Suprapubic skin (tissue), 4 donors: ENCODE data around the gene PFAS. TPM values are rescaled to one million over a fixed set of nuclear protein-coding genes. Genes with fewer than 3 reads are reported as not detected.

Experiments
- DNase-seq, 2 donors: peaks; one replicate each; pipeline ENCODE4 v3.0.0-alpha.2; 2019; ENCODE audit warnings: low spot score in 2 of 2
- H3K27ac ChIP-seq: fragments of 200-600 bp; sonication (generic); one replicate; pipeline ENCODE4 v1.5.1; 2019
- H3K27me3 ChIP-seq: fragments of 200-600 bp; sonication (generic); one replicate; pipeline ENCODE4 v1.5.1; 2019
- H3K36me3 ChIP-seq: fragments of 200-600 bp; sonication (generic); one replicate; pipeline ENCODE4 v1.5.1; 2019
- H3K4me1 ChIP-seq: fragments of 200-600 bp; sonication (generic); one replicate; pipeline ENCODE4 v1.5.1; 2019
- H3K4me3 ChIP-seq: fragments of 200-600 bp; sonication (generic); one replicate; pipeline ENCODE4 v1.5.1; 2019; ENCODE audit warnings: mild to moderate bottlenecking
- H3K9me3 ChIP-seq: fragments of 200-600 bp; sonication (generic); one replicate; pipeline ENCODE4 v1.5.1; 2019
- EP300 ChIP-seq: sonication (generic); formaldehyde crosslinking; IDR thresholded peaks from one replicate; pipeline ENCODE4 v1.6.1; 2017; ENCODE audit warnings: antibody characterized with exemption
- POLR2A ChIP-seq, 2 donors: fragments of 450-650 bp; IDR thresholded peaks; one replicate each; pipeline ENCODE4 v1.6.1; 2017; ENCODE audit warnings: antibody characterized with exemption in 2 of 2, mild to moderate bottlenecking in 2 of 2, moderate library complexity in 2 of 2
- POLR2AphosphoS5 ChIP-seq, 3 donors: sonication (generic); formaldehyde crosslinking; IDR thresholded peaks; one replicate each; pipeline ENCODE4 v1.6.1; 2017; ENCODE audit warnings: antibody characterized with exemption in 3 of 3
- WGBS: methylation state at CpG from one replicate; pipeline ENCODE4 v1.1.5; 2018; 5-methylcytosine and 5-hydroxymethylcytosine counted together
- total RNA-seq, 4 donors: library from RNA; depleted of rRNA; stranded (reverse); fragments of >200 nt; gene quantifications; one replicate each; pipeline ENCODE4 v1.1.0, GENCODE V29; 2016
- TF ChIP-seq, protein P1 (sequence below), 2 donors: fragments of 200-600 bp in 1 of 2; fragments of 450-650 bp in 1 of 2; sonication (generic) in 1 of 2; IDR thresholded peaks; one replicate each; pipeline ENCODE4 v1.5.1; 2016 to 2019; ENCODE audit warnings: antibody characterized with exemption in 2 of 2, mild to moderate bottlenecking in 1 of 2, moderate library complexity in 1 of 2

The PFAS gene
- total RNA-seq, 4 donors from 2014 or later: 13.0 to 35.1 (median 16.7) TPM

DNA sequence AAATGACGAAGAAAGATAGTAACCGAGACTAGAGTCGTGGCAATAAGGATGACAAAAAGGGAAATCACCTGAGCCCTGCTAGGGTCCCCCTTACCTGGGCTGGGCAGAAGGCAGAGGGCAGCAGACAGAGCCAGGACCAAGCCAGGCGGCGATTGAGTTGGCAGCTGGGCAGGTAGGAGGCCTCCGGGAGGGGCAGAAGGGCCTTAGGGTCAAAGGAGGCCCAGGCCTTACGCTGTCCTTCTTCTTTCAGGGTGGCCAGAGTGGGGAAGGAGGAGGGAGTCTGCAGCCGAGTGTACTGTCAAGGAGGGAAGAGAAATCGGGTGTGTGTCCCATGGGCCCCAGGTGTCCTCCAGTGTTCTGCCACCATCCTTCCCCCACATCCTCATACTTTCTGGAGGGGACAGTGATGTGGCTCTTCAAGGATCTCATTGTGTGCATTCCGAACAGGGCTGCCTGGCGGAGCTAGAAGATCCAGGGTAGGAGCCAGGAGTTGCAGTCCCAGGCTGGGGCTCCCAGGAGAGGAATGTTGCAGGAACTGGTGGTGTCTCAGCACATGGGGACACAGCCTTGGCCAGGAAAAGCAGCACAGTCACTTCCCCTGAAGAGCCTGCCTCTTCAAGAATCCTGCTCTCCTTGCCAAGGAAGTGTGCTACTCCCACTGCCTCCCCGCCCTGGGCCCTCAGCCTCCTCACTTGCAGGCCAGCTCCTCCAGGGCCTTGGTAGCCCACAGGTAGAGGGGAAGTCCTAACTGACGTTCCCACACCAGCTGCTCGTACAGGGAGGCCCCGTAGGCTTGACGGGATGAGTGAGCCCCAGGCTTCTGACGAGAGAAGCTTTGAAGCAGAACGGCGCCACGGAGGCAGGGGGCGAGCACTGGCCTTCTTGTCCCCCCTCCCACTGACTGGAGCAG lies 14.5 kb upstream of the PFAS start:
- TF ChIP-seq POLR2AphosphoS5 (IDR thresholded peaks at IDR 0.05) (no peak), POLR2A (IDR thresholded peaks at IDR 0.05) (no peak), EP300 (no peak)
- TF ChIP-seq, protein P1, sequence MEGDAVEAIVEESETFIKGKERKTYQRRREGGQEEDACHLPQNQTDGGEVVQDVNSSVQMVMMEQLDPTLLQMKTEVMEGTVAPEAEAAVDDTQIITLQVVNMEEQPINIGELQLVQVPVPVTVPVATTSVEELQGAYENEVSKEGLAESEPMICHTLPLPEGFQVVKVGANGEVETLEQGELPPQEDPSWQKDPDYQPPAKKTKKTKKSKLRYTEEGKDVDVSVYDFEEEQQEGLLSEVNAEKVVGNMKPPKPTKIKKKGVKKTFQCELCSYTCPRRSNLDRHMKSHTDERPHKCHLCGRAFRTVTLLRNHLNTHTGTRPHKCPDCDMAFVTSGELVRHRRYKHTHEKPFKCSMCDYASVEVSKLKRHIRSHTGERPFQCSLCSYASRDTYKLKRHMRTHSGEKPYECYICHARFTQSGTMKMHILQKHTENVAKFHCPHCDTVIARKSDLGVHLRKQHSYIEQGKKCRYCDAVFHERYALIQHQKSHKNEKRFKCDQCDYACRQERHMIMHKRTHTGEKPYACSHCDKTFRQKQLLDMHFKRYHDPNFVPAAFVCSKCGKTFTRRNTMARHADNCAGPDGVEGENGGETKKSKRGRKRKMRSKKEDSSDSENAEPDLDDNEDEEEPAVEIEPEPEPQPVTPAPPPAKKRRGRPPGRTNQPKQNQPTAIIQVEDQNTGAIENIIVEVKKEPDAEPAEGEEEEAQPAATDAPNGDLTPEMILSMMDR (IDR thresholded peaks at IDR 0.05): no peak
- H3K27ac ChIP-seq: no peak overlapping the region
- peaks cover 97% of the 10 kb centered on the region for H3K36me3 ChIP-seq
- H3K9me3 ChIP-seq: no peaks in the 10 kb centered on the region
- no peaks in the 10 kb centered on the region for H3K27me3 ChIP-seq
- 92% methylated on average over 18 of the region's 21 CpGs for WGBS
- H3K4me1 ChIP-seq: no peaks in the 10 kb centered on the region
- no peak for DNase-seq
- H3K4me3 ChIP-seq: no peak overlapping the region

DNA sequence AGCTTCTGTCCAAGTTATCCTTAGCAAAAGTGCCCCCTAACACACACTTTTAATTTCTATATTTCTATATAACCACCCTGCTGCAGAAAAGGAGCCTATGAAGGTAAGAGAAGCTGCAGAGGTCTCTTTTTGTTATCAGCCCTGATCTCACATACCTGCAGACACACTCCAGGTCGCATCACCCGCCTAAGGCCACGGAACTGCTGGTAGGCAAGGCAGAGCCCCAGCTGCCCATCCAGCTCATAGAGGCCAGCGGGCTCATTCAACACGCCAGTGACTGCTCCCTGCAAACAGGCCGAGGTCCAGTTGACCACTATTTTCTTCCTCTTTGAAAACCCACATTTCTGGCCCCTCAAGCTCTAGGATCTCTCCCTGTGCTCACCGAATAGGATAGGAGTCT lies 13.4 kb upstream of the PFAS start:
- 90% methylated on average over 7 of the region's 7 CpGs for whole genome bisulfite sequencing

DNA sequence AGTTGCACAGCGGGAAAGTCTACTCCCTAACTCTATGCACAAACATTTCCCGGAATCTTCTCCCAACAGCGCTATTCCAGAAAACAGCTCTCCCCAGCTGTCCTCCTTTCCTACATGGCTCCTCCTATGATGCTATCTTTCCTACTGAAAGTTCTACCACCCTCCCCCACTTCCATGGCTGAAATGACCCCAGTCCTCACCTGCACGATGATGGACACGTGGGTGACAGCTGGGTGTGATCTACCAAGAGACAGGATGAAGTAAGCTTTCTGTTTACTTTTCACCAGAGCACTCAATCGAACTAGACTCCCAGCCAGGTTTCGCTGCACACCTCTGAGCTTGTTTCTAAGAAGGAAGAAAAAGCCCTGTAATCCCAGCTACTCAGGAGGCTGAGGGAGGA lies 11.9 kb upstream of the PFAS start:
- Histone ChIP-seq H3K36me3 (peaks cover 83% of the 10 kb centered on the region), H3K27ac (no peak overlapping the region), H3K9me3 (no peaks in the 10 kb centered on the region), H3K4me1 (no peaks in the 10 kb centered on the region), H3K4me3 (no peak overlapping the region), H3K27me3 (no peaks in the 10 kb centered on the region)
- WGBS: 84% methylated on average over 7 of the region's 7 CpGs
- TF ChIP-seq, protein P1 (IDR thresholded peaks at IDR 0.05): no peak
- TF ChIP-seq EP300: no peak
- no peak for TF ChIP-seq POLR2AphosphoS5 (IDR thresholded peaks at IDR 0.05)
- TF ChIP-seq POLR2A (IDR thresholded peaks at IDR 0.05): no peak
- no peak for DNase-seq

More for the DNA sequence above, 13.4 kb upstream of the PFAS start:
- Histone ChIP-seq H3K27me3 (no peaks in the 10 kb centered on the region), H3K9me3 (no peaks in the 10 kb centered on the region), H3K4me1 (no peaks in the 10 kb centered on the region), H3K36me3 (peaks cover 88% of the 10 kb centered on the region), H3K4me3 (no peak overlapping the region), H3K27ac (no peak overlapping the region)
- no peak for TF ChIP-seq POLR2AphosphoS5 (IDR thresholded peaks at IDR 0.05)
- TF ChIP-seq EP300: no peak
- TF ChIP-seq POLR2A (IDR thresholded peaks at IDR 0.05): no peak
- TF ChIP-seq, protein P1 (IDR thresholded peaks at IDR 0.05): no peak
- DNase-seq: no peak

DNA sequence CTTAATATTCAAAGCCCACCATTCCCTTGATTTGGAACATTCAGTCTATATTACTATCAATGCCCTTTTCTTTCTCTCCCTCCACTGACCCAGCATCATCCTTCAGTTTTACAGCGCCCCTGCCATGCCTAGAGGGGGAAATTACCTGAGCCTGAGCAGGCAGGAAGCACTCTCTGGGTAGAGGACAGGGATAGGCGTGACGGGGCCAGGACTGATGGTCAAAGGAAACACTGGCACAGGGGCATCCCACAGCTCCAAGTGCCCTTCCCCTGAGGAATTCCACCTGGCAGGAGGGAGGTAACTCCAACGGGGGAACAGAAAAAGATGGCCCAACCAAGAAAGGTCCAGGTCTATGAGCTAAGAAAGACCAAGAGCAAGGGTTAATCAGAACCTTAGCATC lies 11.2 kb upstream of the PFAS start:
- Histone ChIP-seq H3K4me3 (no peak overlapping the region), H3K27me3 (no peaks in the 10 kb centered on the region), H3K36me3 (peaks cover 76% of the 10 kb centered on the region), H3K27ac (no peak overlapping the region), H3K4me1 (no peaks in the 10 kb centered on the region), H3K9me3 (no peaks in the 10 kb centered on the region)
- TF ChIP-seq, protein P1 (IDR thresholded peaks at IDR 0.05): no peak
- no peak for TF ChIP-seq POLR2A (IDR thresholded peaks at IDR 0.05)
- no peak for TF ChIP-seq EP300
- TF ChIP-seq POLR2AphosphoS5 (IDR thresholded peaks at IDR 0.05): no peak
- DNase-seq: no peak
- 82% methylated on average over 4 of the region's 4 CpGs for WGBS

DNA sequence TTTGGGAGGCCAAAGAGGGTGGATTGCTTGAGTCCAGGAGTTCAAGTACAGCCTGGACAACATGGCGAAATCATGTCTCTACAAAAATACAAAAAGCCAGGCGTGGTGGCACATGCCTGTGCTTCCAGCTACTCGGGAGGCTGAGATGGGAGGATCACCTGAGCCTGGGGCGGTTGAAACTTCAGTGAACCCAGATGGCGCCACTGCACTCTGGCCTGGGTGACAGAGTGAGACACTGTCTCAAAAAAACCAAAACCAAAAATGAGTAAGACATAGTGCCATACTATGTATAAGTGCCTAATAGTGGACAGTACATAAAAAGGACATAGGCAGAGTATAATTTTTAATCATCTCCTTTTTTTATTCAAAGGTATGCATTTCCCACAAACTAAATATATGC lies 5.3 kb upstream of the PFAS start:
- WGBS: 85% methylated on average over 5 of the region's 5 CpGs
- H3K36me3 ChIP-seq: peaks cover 19% of the 10 kb centered on the region

More for the DNA sequence above, 5.3 kb upstream of the PFAS start:
- no peak for DNase-seq
- H3K27ac ChIP-seq: no peak overlapping the region
- TF ChIP-seq, protein P1 (IDR thresholded peaks at IDR 0.05): no peak
- TF ChIP-seq EP300 (no peak), POLR2AphosphoS5 (IDR thresholded peaks at IDR 0.05) (no peak), POLR2A (IDR thresholded peaks at IDR 0.05) (no peak)
- H3K4me1 ChIP-seq: peaks cover 13% of the 10 kb centered on the region
- no peaks in the 10 kb centered on the region for H3K27me3 ChIP-seq
- H3K9me3 ChIP-seq: no peaks in the 10 kb centered on the region
- H3K4me3 ChIP-seq: no peak overlapping the region
